GM12873 (cell line): ENCODE results near the gene ATP6V1C2.

Experiments used
- TF ChIP-seq, protein P1 (sequence below): IDR thresholded peaks from 2 replicates; pipeline ENCODE4 v1.5.1; 2012; ENCODE audit warnings: low read depth, mild to moderate bottlenecking, moderate library complexity, low read length, control low read depth; ENCODE audit not compliant: insufficient read depth; ENCODE audit errors: missing control alignments

The ATP6V1C2 gene

GRCh38 chr2:10760794-10761504 is 39.5 kb downstream of the ATP6V1C2 start:
- TF ChIP-seq, protein P1, sequence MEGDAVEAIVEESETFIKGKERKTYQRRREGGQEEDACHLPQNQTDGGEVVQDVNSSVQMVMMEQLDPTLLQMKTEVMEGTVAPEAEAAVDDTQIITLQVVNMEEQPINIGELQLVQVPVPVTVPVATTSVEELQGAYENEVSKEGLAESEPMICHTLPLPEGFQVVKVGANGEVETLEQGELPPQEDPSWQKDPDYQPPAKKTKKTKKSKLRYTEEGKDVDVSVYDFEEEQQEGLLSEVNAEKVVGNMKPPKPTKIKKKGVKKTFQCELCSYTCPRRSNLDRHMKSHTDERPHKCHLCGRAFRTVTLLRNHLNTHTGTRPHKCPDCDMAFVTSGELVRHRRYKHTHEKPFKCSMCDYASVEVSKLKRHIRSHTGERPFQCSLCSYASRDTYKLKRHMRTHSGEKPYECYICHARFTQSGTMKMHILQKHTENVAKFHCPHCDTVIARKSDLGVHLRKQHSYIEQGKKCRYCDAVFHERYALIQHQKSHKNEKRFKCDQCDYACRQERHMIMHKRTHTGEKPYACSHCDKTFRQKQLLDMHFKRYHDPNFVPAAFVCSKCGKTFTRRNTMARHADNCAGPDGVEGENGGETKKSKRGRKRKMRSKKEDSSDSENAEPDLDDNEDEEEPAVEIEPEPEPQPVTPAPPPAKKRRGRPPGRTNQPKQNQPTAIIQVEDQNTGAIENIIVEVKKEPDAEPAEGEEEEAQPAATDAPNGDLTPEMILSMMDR: no peak

- TF ChIP-seq, protein P1: no peak
Observed at GRCh38 chr2:10761591-10761990, 40.2 kb downstream of the ATP6V1C2 start.

GRCh38 chr2:10762651-10763460 is 41.4 kb downstream of the ATP6V1C2 start:
- TF ChIP-seq, protein P1: no peak

- TF ChIP-seq, protein P1: no peak
Observed at GRCh38 chr2:10763461-10763800, 42.0 kb downstream of the ATP6V1C2 start.

DNA sequence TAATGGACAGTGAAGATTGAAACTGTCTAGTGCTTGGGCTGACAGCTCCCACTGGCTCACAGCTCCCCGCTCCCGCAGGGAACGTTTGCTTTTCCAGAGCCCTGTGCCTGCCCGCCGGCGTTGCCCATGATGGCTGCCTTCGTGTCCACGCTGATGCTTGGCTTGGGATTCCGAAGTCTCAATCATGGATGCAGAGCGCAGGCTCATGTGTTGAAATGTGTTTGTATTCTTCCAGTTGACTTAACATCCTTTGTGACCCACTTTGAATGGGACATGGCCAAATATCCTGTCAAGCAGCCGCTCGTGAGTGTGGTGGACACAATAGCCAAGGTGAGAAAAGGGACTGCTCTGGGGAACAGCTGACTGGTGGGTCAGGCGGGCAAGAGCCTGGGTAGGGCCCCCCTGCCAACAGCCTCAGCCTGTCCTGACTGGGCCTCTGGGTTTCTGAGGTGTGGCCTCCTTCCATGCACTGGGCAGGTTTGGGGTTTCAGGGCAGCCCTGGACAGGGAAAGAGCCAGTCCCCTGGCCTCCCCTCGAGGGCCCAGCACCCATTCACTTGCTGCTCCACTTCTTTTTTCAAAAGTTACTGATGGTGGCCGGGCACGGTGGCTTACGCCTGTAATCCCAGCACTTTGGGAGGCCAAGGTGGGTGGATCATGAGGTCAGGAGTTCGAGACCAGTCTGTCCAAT is 42.8 kb downstream of the ATP6V1C2 start:
- TF ChIP-seq, protein P1: no peak

DNA sequence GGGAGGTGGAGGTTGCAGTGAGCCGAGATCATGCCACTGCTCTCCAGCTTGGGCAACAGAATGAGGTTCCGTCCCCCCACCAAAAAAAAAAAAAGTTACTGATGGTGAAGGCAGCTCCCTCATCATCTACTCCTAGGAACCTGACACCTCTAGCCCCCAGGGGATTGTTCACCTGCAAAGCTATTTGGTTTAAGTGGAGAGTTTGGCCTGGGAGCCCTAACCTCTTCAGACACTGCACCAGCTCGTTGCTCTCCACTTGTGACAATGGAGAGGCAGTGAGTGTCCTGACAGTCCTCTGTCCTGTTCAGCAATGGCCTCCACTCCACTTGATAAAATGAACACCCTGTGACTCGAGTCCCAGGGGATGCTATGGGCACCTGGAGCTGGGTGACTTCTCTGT is 43.5 kb downstream of the ATP6V1C2 start:
- TF ChIP-seq, protein P1: no peak

DNA sequence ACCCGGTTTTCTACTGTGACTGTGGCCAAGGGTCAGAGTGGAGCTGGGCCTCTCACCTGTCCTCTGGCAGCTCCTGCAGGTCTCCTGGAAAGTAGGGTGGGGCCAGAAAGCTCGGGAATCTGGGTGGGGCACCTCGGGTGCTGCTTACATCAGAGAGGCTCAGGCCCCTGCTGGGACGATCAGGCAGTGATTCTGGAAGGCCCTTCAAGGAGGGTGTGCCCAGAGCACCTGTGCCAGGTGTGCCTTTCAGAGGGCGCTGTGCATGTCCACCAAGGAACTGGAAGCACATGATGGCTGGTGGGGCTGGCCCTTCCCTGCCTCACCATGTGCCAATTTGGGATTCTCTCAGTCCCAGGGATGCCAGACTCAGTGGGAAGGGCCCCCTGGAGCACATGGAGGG is 44.0 kb downstream of the ATP6V1C2 start:
- TF ChIP-seq, protein P1: no peak
